Measurements from ENCODE around the gene FBXW5. TPM values are rescaled to one million over a fixed set of nuclear protein-coding genes. Genes with fewer than 3 reads are reported as not detected.
A peak's percentile ranks its signal among the peaks of the same experiment; 100 is the strongest.

The FBXW5 gene, protein sequence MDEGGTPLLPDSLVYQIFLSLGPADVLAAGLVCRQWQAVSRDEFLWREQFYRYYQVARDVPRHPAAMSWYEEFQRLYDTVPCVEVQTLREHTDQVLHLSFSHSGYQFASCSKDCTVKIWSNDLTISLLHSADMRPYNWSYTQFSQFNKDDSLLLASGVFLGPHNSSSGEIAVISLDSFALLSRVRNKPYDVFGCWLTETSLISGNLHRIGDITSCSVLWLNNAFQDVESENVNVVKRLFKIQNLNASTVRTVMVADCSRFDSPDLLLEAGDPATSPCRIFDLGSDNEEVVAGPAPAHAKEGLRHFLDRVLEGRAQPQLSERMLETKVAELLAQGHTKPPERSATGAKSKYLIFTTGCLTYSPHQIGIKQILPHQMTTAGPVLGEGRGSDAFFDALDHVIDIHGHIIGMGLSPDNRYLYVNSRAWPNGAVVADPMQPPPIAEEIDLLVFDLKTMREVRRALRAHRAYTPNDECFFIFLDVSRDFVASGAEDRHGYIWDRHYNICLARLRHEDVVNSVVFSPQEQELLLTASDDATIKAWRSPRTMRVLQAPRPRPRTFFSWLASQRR
- 10 to 100 TPM; 56.2 to 80.2 (median 60.4) TPM for total RNA-seq
- polyA plus RNA-seq, result 100 to 1,000 TPM; 112 to 117 TPM

DNA sequence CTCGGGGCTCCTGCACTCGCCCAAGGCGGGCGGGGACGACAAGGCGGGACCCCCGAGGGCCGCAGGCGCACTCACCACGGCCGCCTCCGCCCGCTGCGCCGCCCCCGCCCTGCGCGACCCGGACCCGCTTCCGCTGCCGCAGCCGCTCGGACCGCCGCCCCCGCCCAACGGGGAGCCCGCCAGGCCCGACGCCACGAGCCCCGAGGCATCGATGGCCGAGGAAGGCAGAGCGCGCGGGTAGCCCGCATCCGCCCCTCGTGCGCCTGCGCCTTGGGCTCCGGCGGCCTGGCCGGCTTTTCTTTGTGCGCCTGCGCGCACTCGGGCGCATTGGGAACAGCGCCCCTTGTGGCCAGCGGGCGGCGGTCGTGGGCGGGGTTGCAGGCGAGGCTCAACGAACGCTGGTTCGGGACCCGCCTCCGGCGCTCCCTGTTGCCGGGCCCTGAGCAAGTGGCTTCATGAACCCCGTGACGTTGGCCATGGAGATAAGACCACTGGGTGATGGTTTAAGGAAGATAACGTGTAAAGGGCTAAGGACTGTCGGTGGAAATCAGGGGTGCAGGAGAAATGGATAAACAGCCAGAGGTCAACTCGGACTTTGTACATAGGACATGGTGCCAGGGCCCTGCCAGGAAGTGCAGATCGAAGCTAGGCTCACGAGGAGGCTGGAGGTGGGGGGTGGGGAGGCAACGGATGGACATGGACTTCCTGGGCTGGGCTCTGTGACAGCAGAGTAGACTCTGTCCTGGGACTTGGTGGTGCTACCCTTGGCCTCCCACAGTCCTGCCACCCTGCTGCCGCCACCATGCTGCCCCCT is at the start of gene FBXW5, which contains the start of gene C8G:
Gene FBXW5, minus strand, starts transcription at position 220 of the 814 bp plus-strand sequence. CDS start 655 bp downstream, outside the sequence.
Gene C8G, plus strand, starts transcription at position 725 of the 814 bp plus-strand sequence. Its CDS starts 78 bp downstream, at position 803.
- DNase-seq, result peak; percentile 92 to 99 (median 97)
- Histone ChIP-seq H3K27ac (peak within 1 kb of the TSS; percentile 35 to 75 (median 69)), H3K36me3 (peaks cover 7 to 30% (median 25%) of the 10 kb centered on the region in 3 donors), H3K4me1 (peaks cover 0 to 10% (median 0%) of the 10 kb centered on the region in 3 donors), H3K9me3 (no peaks in the 10 kb centered on the region), H3K4me3 (peak within 1 kb of the TSS; percentile 85 to 92 (median 88)), H3K27me3 (no peaks in the 10 kb centered on the region)
- no peak for FAIRE-seq
- TF ChIP-seq, protein P1, sequence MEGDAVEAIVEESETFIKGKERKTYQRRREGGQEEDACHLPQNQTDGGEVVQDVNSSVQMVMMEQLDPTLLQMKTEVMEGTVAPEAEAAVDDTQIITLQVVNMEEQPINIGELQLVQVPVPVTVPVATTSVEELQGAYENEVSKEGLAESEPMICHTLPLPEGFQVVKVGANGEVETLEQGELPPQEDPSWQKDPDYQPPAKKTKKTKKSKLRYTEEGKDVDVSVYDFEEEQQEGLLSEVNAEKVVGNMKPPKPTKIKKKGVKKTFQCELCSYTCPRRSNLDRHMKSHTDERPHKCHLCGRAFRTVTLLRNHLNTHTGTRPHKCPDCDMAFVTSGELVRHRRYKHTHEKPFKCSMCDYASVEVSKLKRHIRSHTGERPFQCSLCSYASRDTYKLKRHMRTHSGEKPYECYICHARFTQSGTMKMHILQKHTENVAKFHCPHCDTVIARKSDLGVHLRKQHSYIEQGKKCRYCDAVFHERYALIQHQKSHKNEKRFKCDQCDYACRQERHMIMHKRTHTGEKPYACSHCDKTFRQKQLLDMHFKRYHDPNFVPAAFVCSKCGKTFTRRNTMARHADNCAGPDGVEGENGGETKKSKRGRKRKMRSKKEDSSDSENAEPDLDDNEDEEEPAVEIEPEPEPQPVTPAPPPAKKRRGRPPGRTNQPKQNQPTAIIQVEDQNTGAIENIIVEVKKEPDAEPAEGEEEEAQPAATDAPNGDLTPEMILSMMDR (IDR thresholded peaks at IDR 0.05), result peak; percentile 98 to 100 (median 99)
- 2 to 4% methylated on average over 44 to 74 of the region's 74 CpGs for WGBS, 2 donors
- ATAC-seq, result peak; percentile 87 to 88 (median 87)
- intact Hi-C loops (cut with DNase I), result loop anchor here in 1 of 3 donors (5.0 to 10.0 kb wide), 3 partner anchors 93 to 150 kb away; partner anchors contain the start of genes AJM1, CCDC183, PHPT1 and TMEM141

DNA sequence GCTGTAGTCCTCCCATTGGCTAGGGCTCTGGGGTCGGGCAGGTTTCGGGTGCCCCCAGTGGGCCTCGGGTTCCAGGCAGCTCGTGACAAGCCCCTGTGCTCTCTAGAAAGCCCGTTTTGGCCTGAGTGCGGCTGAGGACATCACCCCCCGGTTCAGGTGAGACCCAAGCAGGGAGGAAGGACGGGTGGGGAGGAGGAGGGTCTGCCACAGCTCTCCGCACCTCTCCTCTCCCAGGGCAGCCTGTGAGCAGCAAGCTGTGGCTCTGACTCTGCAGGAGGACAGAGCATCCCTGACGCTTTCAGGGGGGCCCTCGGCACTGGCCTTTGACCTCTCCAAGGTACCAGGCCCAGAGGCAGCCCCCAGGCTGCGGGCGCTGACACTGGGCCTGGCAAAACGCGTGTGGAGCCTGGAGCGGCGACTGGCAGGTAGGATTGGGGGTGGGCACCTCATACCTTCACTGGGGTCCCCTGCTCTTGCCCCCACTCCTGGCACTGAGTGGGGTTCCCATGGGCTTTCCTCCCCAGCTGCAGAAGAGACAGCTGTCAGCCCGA is 48.4 kb upstream of the FBXW5 start:
- intact Hi-C loops (cut with DNase I), result no loop called here
- H3K36me3 ChIP-seq, result no peaks in the 10 kb centered on the region
- no peak for DNase-seq
- peaks cover 0 to 7% (median 7%) of the 10 kb centered on the region in 3 donors for H3K4me1 ChIP-seq
- peak overlapping the region in 3 of 4 donors; percentile 35 to 88 (median 82) for H3K27ac ChIP-seq
- no peak for FAIRE-seq
- no peaks in the 10 kb centered on the region for H3K9me3 ChIP-seq
- peak overlapping the region; percentile 79 to 91 (median 85) for H3K4me3 ChIP-seq
- 30 to 32% methylated on average over 12 to 18 of the region's 18 CpGs for WGBS, 2 donors
- no peak for ATAC-seq
- no peaks in the 10 kb centered on the region for H3K27me3 ChIP-seq
- TF ChIP-seq, protein P1 (IDR thresholded peaks at IDR 0.05), result no peak

DNA sequence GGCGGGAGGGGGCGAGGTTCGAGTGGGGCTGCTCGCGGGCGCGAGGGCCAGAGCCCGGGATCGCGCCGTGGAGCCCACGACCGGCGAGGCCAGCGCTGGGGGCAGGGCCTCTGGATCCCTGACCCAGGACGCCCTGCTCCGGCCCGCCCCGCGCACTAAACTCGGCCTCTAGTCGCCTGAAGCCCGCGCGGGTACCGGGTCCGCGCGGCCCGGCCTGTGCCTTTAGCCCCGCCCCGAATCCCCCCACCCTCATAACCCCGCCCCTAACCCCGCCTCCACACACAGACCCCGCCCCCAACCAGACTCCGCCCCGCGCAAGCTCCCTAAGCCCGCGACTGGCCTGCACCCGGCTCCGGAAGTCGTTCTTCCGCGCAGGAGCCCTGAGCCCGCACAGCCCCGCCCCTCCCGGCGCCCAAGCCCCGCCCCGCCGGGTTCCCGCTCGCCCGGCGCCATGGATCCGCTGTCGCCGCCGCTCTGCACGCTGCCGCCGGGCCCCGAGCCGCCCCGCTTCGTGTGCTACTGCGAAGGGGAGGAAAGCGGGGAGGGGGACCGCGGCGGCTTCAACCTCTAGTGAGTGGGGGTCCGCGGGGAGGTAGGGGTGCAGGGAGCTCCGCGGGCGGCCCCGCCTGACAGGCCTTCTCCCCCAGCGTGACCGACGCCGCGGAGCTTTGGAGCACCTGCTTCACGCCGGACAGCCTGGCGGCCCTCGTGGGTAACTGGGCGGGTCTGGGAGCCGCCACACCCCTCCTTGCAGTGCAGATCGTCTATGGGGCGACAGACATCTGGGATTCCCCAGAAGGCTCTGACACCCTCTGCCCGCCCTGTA is 47.7 kb upstream of the FBXW5 start, which contains the start of gene PAXX:
Gene PAXX, plus strand, starts transcription at position 430 of the 826 bp plus-strand sequence. Its CDS starts 22 bp downstream, at position 452.
- H3K27me3 ChIP-seq, result no peaks in the 10 kb centered on the region
- ATAC-seq (peak; percentile 95 to 96 (median 96)), DNase-seq (peak; percentile 91 to 98 (median 94)), FAIRE-seq (no peak)
- no peaks in the 10 kb centered on the region for H3K36me3 ChIP-seq
- WGBS, 2 donors, result 0 to 1% methylated on average over 38 to 92 of the region's 92 CpGs
- H3K27ac ChIP-seq, result peak within 1 kb of the TSS; percentile 42 to 88 (median 68)
- peaks cover 0 to 7% (median 7%) of the 10 kb centered on the region in 3 donors for H3K4me1 ChIP-seq
- TF ChIP-seq, protein P1 (IDR thresholded peaks at IDR 0.05), result no peak
- intact Hi-C loops (cut with DNase I), result no loop called here
- no peaks in the 10 kb centered on the region for H3K9me3 ChIP-seq
- H3K4me3 ChIP-seq, result peak within 1 kb of the TSS; percentile 79 to 91 (median 85)
